HepG2 (cell line): ENCODE measurements around the gene CACNA1C.

Experiments
- BRCA1 ChIP-seq: sonication (generic); formaldehyde crosslinking; IDR thresholded peaks from 2 replicates; pipeline ENCODE4 v1.4.0; 2020; ENCODE audit warnings: missing genetic modification reagents
- CREB1 ChIP-seq, 2 experiments: fragments of 450-650 bp in 1 of 2; IDR thresholded peaks; 2 replicates each; pipeline ENCODE4 v1.6.1; 2016 to 2017; ENCODE audit warnings: control low read depth in 1 of 2, mild to moderate bottlenecking in 1 of 2, missing compliant biosample characterization in 1 of 2, missing genetic modification characterization in 1 of 2
- HCFC1 ChIP-seq: fragments of 150-350 bp; IDR thresholded peaks from 2 replicates; pipeline ENCODE4 v1.6.1; 2014; ENCODE audit warnings: low read depth, low read length
- HNRNPUL1 ChIP-seq: fragments of 200-400 bp; formaldehyde crosslinking; IDR thresholded peaks from 2 replicates; pipeline ENCODE4 v1.6.1; 2017; ENCODE audit warnings: low read depth, mild to moderate bottlenecking, low read length, moderate library complexity
- KLF9 ChIP-seq: IDR thresholded peaks from 2 replicates; pipeline ENCODE4 v1.6.1; 2016; ENCODE audit warnings: low read depth
- SP1 ChIP-seq, 2 experiments: fragments of 450-650 bp in 1 of 2; sonication (generic) in 1 of 2; formaldehyde crosslinking in 1 of 2; IDR thresholded peaks; 2 replicates each; pipeline versions ENCODE4 v1.4.0 to v1.6.1; 2016 to 2020; ENCODE audit warnings: missing genetic modification reagents in 1 of 2

GRCh38 chr12:2231011-2231595, 178.3 kb downstream of the CACNA1C start:
- TF ChIP-seq HCFC1 (no peak), HNRNPUL1 (no peak), CREB1 (IDR thresholded peaks at IDR 0.05) (no peak), CREB1 (CRISPR knock-in tag; IDR thresholded peaks at IDR 0.05) (no peak), KLF9 (CRISPR knock-in tag) (no peak), BRCA1 (CRISPR knock-in tag) (no peak), SP1 (IDR thresholded peaks at IDR 0.05) (no peak), SP1 (CRISPR knock-in tag; IDR thresholded peaks at IDR 0.05) (no peak)
